H9 (cell line): Measurements from ENCODE around the gene KATNB1. TPM values are rescaled to one million over a fixed set of nuclear protein-coding genes. Genes with fewer than 3 reads are reported as not detected.

ENCODE experiments used
- DNase-seq: peaks from one replicate; pipeline ENCODE4 v3.0.0-alpha.2; 2017
- H2AFZ ChIP-seq: one replicate; pipeline ENCODE4 v1.6.1; 2013; ENCODE audit warnings: mild to moderate bottlenecking, low read length, control low read depth, moderate library complexity
- H2AK5ac ChIP-seq: 2 replicates; pipeline ENCODE4 v1.6.1; 2013; ENCODE audit warnings: low read length, control low read depth, mixed read lengths; ENCODE audit not compliant: insufficient read length
- H2BK120ac ChIP-seq: one replicate; pipeline ENCODE4 v1.6.1; 2013; ENCODE audit warnings: low read depth, mild to moderate bottlenecking, low read length, control low read depth, inconsistent platforms; ENCODE audit not compliant: poor library complexity, severe bottlenecking
- H2BK12ac ChIP-seq: 2 replicates; pipeline ENCODE4 v1.6.1; 2013; ENCODE audit warnings: low read length, control low read depth, mixed read lengths, low read depth; ENCODE audit not compliant: insufficient read length
- H2BK15ac ChIP-seq: 2 replicates; pipeline ENCODE4 v1.6.1; 2013; ENCODE audit warnings: low read depth, low read length, control low read depth
- H2BK20ac ChIP-seq: one replicate; pipeline ENCODE4 v1.6.1; 2013; ENCODE audit warnings: low read depth, mild to moderate bottlenecking, low read length, control low read depth, inconsistent platforms; ENCODE audit not compliant: poor library complexity, severe bottlenecking
- H2BK5ac ChIP-seq: 2 replicates; pipeline ENCODE4 v1.6.1; 2013; ENCODE audit warnings: low read length, control low read depth, mixed read lengths; ENCODE audit not compliant: insufficient read length
- H3K14ac ChIP-seq: 2 replicates; pipeline ENCODE4 v1.6.1; 2013; ENCODE audit warnings: low read length, control low read depth; ENCODE audit not compliant: insufficient read depth
- H3K18ac ChIP-seq: 2 replicates; pipeline ENCODE4 v1.6.1; 2013; ENCODE audit warnings: low read depth, mild to moderate bottlenecking, mixed read lengths, low read length, control low read depth; ENCODE audit not compliant: insufficient read length
- H3K23ac ChIP-seq: 2 replicates; pipeline ENCODE4 v1.6.1; 2013; ENCODE audit warnings: low read length, control low read depth, mixed read lengths, low read depth; ENCODE audit not compliant: insufficient read length
- H3K23me2 ChIP-seq: 2 replicates; pipeline ENCODE4 v1.6.1; 2013; ENCODE audit warnings: low read depth, mild to moderate bottlenecking, mixed read lengths, low read length, control low read depth; ENCODE audit not compliant: insufficient read length, poor library complexity, severe bottlenecking
- H3K27ac ChIP-seq: 2 replicates; pipeline ENCODE4 v1.5.1; 2013; ENCODE audit warnings: low read length, control low read depth, mixed read lengths, low read depth; ENCODE audit not compliant: insufficient read length
- H3K27me3 ChIP-seq: 2 replicates; pipeline ENCODE4 v1.6.1; 2013; ENCODE audit warnings: low read length, control low read depth, inconsistent platforms; ENCODE audit not compliant: insufficient read depth
- H3K4ac ChIP-seq: 2 replicates; pipeline ENCODE4 v1.6.1; 2013; ENCODE audit warnings: low read depth, mild to moderate bottlenecking, control low read depth, inconsistent platforms, low read length, moderate library complexity
- H3K4me1 ChIP-seq: 2 replicates; pipeline ENCODE4 v1.6.1; 2013; ENCODE audit warnings: low read length, control low read depth, inconsistent platforms; ENCODE audit not compliant: insufficient read depth
- H3K4me2 ChIP-seq: 2 replicates; pipeline ENCODE4 v1.6.1; 2013; ENCODE audit warnings: low read length, control low read depth, mixed read lengths; ENCODE audit not compliant: insufficient read length, insufficient read depth
- H3K56ac ChIP-seq: 2 replicates; pipeline ENCODE4 v1.6.1; 2013; ENCODE audit warnings: low read depth, mild to moderate bottlenecking, mixed read lengths, low read length, control low read depth; ENCODE audit not compliant: insufficient read length
- H3K79me1 ChIP-seq: 2 replicates; pipeline ENCODE4 v1.6.1; 2013; ENCODE audit warnings: low read depth, mild to moderate bottlenecking, moderate library complexity, low read length, control low read depth, inconsistent platforms; ENCODE audit not compliant: insufficient read depth, poor library complexity, severe bottlenecking
- H3K79me2 ChIP-seq: 2 replicates; pipeline ENCODE4 v1.6.1; 2013; ENCODE audit warnings: low read length, control low read depth, inconsistent platforms; ENCODE audit not compliant: insufficient read depth
- H3K9ac ChIP-seq: 2 replicates; pipeline ENCODE4 v1.6.1; 2013; ENCODE audit warnings: low read length, control low read depth, mixed read lengths; ENCODE audit not compliant: insufficient read length; ENCODE audit errors: extremely low read depth
- H3K9me3 ChIP-seq: one replicate; pipeline ENCODE4 v1.6.1; 2013; ENCODE audit warnings: low read depth, low read length, inconsistent platforms; ENCODE audit not compliant: control insufficient read depth
- H3T11ph ChIP-seq: one replicate; pipeline ENCODE4 v1.6.1; 2013; ENCODE audit warnings: mild to moderate bottlenecking, low read length, control low read depth, inconsistent platforms
- H4K20me1 ChIP-seq: one replicate; pipeline ENCODE4 v1.6.1; 2013; ENCODE audit not compliant: control insufficient read depth, insufficient read length, insufficient read depth
- H4K5ac ChIP-seq: 2 replicates; pipeline ENCODE4 v1.6.1; 2013; ENCODE audit warnings: low read depth, mild to moderate bottlenecking, mixed read lengths, low read length, control low read depth; ENCODE audit not compliant: insufficient read length
- H4K8ac ChIP-seq: replicated peaks from 2 replicates; pipeline ENCODE4 v1.6.1; 2013; ENCODE audit warnings: low read length, control low read depth, mixed read lengths, low read depth; ENCODE audit not compliant: insufficient read length
- H4K91ac ChIP-seq: 2 replicates; pipeline ENCODE4 v1.6.1; 2013; ENCODE audit warnings: low read depth, mild to moderate bottlenecking, moderate library complexity, mixed read lengths, low read length, control low read depth; ENCODE audit not compliant: insufficient read length
- H3K27ac Mint-ChIP-seq, 3 experiments: 2 replicates in 2 of 3; 3 replicates in 1 of 3; pipeline ENCODE4 v1.8.0; 2020 to 2021; ENCODE audit warnings: mixed read lengths in 3 of 3, mild to moderate bottlenecking in 1 of 3, moderate library complexity in 1 of 3
- H3K27me3 Mint-ChIP-seq: 2 replicates; pipeline ENCODE4 v1.8.0; 2021; ENCODE audit warnings: low read depth, mild to moderate bottlenecking, moderate library complexity, mixed read lengths
- H3K36me3 Mint-ChIP-seq, 3 experiments: 2 replicates in 2 of 3; 3 replicates in 1 of 3; pipeline ENCODE4 v1.8.0; 2020 to 2021; ENCODE audit warnings: low read depth in 3 of 3, mixed read lengths in 3 of 3; ENCODE audit not compliant: insufficient read depth in 1 of 3
- H3K4me1 Mint-ChIP-seq, 2 experiments: 2 replicates each; pipeline ENCODE4 v1.8.0; 2020; ENCODE audit warnings: mixed read lengths in 2 of 2
- H3K4me3 Mint-ChIP-seq, 2 experiments: 2 replicates in 1 of 2; 3 replicates in 1 of 2; pipeline ENCODE4 v1.8.0; 2020 to 2021; ENCODE audit warnings: mild to moderate bottlenecking in 2 of 2, mixed read lengths in 2 of 2, moderate library complexity in 1 of 2
- H3K9me3 Mint-ChIP-seq, 2 experiments: 2 replicates in 1 of 2; 3 replicates in 1 of 2; pipeline ENCODE4 v1.8.0; 2020; ENCODE audit warnings: mild to moderate bottlenecking in 2 of 2, mixed read lengths in 2 of 2, moderate library complexity in 1 of 2
- WGBS: extraction: QIAGEN DNeasy Blood & Tissue Kit; methylation state at CpG from one replicate; pipeline ENCODE4 v1.1.7; 2013; ENCODE audit warnings: missing lambda C conversion rate, low lambda C conversion rate, mixed read lengths; ENCODE audit not compliant: insufficient read length; ENCODE audit errors: extremely low coverage; 5-methylcytosine and 5-hydroxymethylcytosine counted together
- total RNA-seq: library from RNA; stranded (reverse); gene quantifications from 2 replicates; pipeline ENCODE4 v1.2.1, GENCODE V29; 2021
- TF ChIP-seq, protein P1 (sequence below): fragments of 200-600 bp; sonication (generic); conservative IDR thresholded peaks from 3 replicates; pipeline ENCODE4 v1.8.0; 2021; ENCODE audit warnings: antibody characterized with exemption, mild to moderate bottlenecking

KATNB1 gene
- total RNA-seq, 1 experiment from 2014 or later: 29.9 TPM

GRCh38 chr16:57700781-57701551, 34.6 kb upstream of the KATNB1 start:
- no peak overlapping the region for H3K4ac ChIP-seq
- no peak overlapping the region for H2BK12ac ChIP-seq
- no peak overlapping the region for H3K4me3 Mint-ChIP-seq
- no peak overlapping the region for H3K27ac Mint-ChIP-seq
- no peaks in the 10 kb centered on the region for H3K4me1 ChIP-seq
- no peak overlapping the region for H2BK20ac ChIP-seq
- no peak overlapping the region for H3K9ac ChIP-seq
- no peak overlapping the region for H3K4me2 ChIP-seq
- no peak overlapping the region for H3K27ac ChIP-seq
- no peak overlapping the region for H3K56ac ChIP-seq
- H2BK120ac ChIP-seq: no peak overlapping the region
- TF ChIP-seq, protein P1, sequence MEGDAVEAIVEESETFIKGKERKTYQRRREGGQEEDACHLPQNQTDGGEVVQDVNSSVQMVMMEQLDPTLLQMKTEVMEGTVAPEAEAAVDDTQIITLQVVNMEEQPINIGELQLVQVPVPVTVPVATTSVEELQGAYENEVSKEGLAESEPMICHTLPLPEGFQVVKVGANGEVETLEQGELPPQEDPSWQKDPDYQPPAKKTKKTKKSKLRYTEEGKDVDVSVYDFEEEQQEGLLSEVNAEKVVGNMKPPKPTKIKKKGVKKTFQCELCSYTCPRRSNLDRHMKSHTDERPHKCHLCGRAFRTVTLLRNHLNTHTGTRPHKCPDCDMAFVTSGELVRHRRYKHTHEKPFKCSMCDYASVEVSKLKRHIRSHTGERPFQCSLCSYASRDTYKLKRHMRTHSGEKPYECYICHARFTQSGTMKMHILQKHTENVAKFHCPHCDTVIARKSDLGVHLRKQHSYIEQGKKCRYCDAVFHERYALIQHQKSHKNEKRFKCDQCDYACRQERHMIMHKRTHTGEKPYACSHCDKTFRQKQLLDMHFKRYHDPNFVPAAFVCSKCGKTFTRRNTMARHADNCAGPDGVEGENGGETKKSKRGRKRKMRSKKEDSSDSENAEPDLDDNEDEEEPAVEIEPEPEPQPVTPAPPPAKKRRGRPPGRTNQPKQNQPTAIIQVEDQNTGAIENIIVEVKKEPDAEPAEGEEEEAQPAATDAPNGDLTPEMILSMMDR: no peak
- no CpG with 5 or more reads among the region's 10 CpGs for WGBS
- no peaks in the 10 kb centered on the region for H4K20me1 ChIP-seq
- no peak overlapping the region for H2BK5ac ChIP-seq
- H4K8ac ChIP-seq: no peak overlapping the region
- no peak overlapping the region for H2AK5ac ChIP-seq
- peaks cover 6 to 13% of the 10 kb centered on the region in 2 experiments for H3K4me1 Mint-ChIP-seq
- no peak overlapping the region for H4K91ac ChIP-seq
- no peaks in the 10 kb centered on the region for H3K23me2 ChIP-seq
- no peak overlapping the region for H3K23ac ChIP-seq
- no peak overlapping the region for H3T11ph ChIP-seq
- no peaks in the 10 kb centered on the region for H3K79me2 ChIP-seq
- no peak for DNase-seq
- H3K9me3 Mint-ChIP-seq: peaks cover 0 to 8% of the 10 kb centered on the region in 2 experiments; a peak in 2 of 5 replicates
- H3K18ac ChIP-seq: no peak overlapping the region
- H2BK15ac ChIP-seq: no peak overlapping the region
- H3K36me3 Mint-ChIP-seq: no peaks in the 10 kb centered on the region; a peak in 1 of 7 replicates
- no peaks in the 10 kb centered on the region for H3K79me1 ChIP-seq
- peaks cover 10% of the 10 kb centered on the region for H3K27me3 Mint-ChIP-seq
- no peak overlapping the region for H4K5ac ChIP-seq
- H3K14ac ChIP-seq: no peak overlapping the region
- no peaks in the 10 kb centered on the region for H3K9me3 ChIP-seq
- no peaks in the 10 kb centered on the region for H3K27me3 ChIP-seq
- no peak overlapping the region for H2AFZ ChIP-seq
